GM12878 (cell line): ENCODE data around the gene HCLS1.

Experiments
- CEBPB ChIP-seq, 2 experiments: fragments of 150-350 bp in 1 of 2; IDR thresholded peaks; 2 replicates each; pipeline ENCODE4 v1.6.1; 2012 to 2014; ENCODE audit warnings: low read depth in 2 of 2, low read length in 2 of 2, borderline replicate concordance in 1 of 2, inconsistent platforms in 1 of 2
- CTCF ChIP-seq, 3 experiments: IDR thresholded peaks in 2 of 3; conservative IDR thresholded peaks in 1 of 3; 2 replicates each; pipeline ENCODE4 v1.5.1; 2011; ENCODE audit warnings: low read depth in 3 of 3, low read length in 3 of 3, mild to moderate bottlenecking in 3 of 3, control low read depth in 2 of 3, moderate library complexity in 2 of 3, inconsistent platforms in 1 of 3, mixed read lengths in 1 of 3; ENCODE audit not compliant: control insufficient read depth in 2 of 3, insufficient read depth in 1 of 3; ENCODE audit errors: extremely low read depth in 1 of 3
- ETV6 ChIP-seq, 2 experiments: fragments of 450-650 bp in 1 of 2; IDR thresholded peaks in 1 of 2; conservative IDR thresholded peaks in 1 of 2; 2 replicates each; pipeline ENCODE4 v1.6.1; 2014; ENCODE audit warnings: antibody characterized with exemption in 1 of 2, borderline replicate concordance in 1 of 2, low read depth in 1 of 2, mild to moderate bottlenecking in 1 of 2, moderate library complexity in 1 of 2
- FOXK2 ChIP-seq: fragments of 450-650 bp; IDR thresholded peaks from 2 replicates; pipeline ENCODE4 v1.6.1; 2017; ENCODE audit warnings: mild to moderate bottlenecking, moderate library complexity
- HDAC2 ChIP-seq: fragments of 200-600 bp; sonication (generic); IDR thresholded peaks from 2 replicates; pipeline ENCODE4 v1.6.1; 2017
- MAX ChIP-seq: IDR thresholded peaks from 2 replicates; pipeline ENCODE4 v1.6.1; 2012; ENCODE audit warnings: low read depth, low read length, improper control_type of control experiment
- PBX3 ChIP-seq: IDR thresholded peaks from 2 replicates; pipeline ENCODE4 v1.6.1; 2011; ENCODE audit warnings: mild to moderate bottlenecking, low read depth, low read length, moderate library complexity; ENCODE audit not compliant: insufficient replicate concordance
- PKNOX1 ChIP-seq: fragments of 450-650 bp; IDR thresholded peaks from 2 replicates; pipeline ENCODE4 v1.6.1; 2016; ENCODE audit warnings: mild to moderate bottlenecking
- POLR2A ChIP-seq: IDR thresholded peaks from 2 replicates; pipeline ENCODE4 v1.6.1; 2011; ENCODE audit warnings: low read depth, mild to moderate bottlenecking, low read length
- POLR2AphosphoS2 ChIP-seq: IDR thresholded peaks from 2 replicates; pipeline ENCODE4 v1.6.1; 2011; ENCODE audit warnings: low read depth, mild to moderate bottlenecking, low read length, improper control_type of control experiment, moderate library complexity
- POLR2AphosphoS5 ChIP-seq: IDR thresholded peaks from 2 replicates; pipeline ENCODE4 v1.6.1; 2011; ENCODE audit warnings: mild to moderate bottlenecking, low read length, inconsistent platforms
- RAD21 ChIP-seq: IDR thresholded peaks from 2 replicates; pipeline ENCODE4 v1.6.1; 2011; ENCODE audit warnings: mild to moderate bottlenecking, low read depth, low read length, moderate library complexity; ENCODE audit not compliant: insufficient read depth
- REST ChIP-seq: IDR thresholded peaks from 2 replicates; pipeline ENCODE4 v1.6.1; 2012; ENCODE audit warnings: mild to moderate bottlenecking, low read depth, low read length
- YY1 ChIP-seq: IDR thresholded peaks from 2 replicates; pipeline ENCODE4 v1.6.1; 2011; ENCODE audit warnings: low read depth, mild to moderate bottlenecking, low read length

- TF ChIP-seq RAD21 (no peak), CTCF (IDR thresholded peaks at IDR 0.05 in 2 of 3, conservative IDR thresholded peaks at IDR 0.05 in 1 of 3; ENCODE audit: control insufficient read depth in 2 of 3, extremely low read depth in 1 of 3, insufficient read depth in 1 of 3, low read depth in 3 of 3, low read length in 3 of 3) (no peak), POLR2AphosphoS2 (no peak), MAX (no peak), FOXK2 (no peak), PBX3 (no peak), HDAC2 (no peak), YY1 (no peak), PKNOX1 (no peak), REST (no peak), POLR2AphosphoS5 (no peak), CEBPB (IDR thresholded peaks at IDR 0.05; ENCODE audit: borderline replicate concordance in 1 of 2, low read depth in 2 of 2, low read length in 2 of 2) (no peak), ETV6 (conservative IDR thresholded peaks at IDR 0.05 in 1 of 2, IDR thresholded peaks at IDR 0.05 in 1 of 2; ENCODE audit: borderline replicate concordance in 1 of 2, low read depth in 1 of 2) (no peak), POLR2A (no peak)
Observed at GRCh38 chr3:121598564-121598963, 62.1 kb downstream of the HCLS1 start.
